IMR-90 (cell line): ENCODE results near the gene BTLA. TPM values are rescaled to one million over a fixed set of nuclear protein-coding genes. Genes with fewer than 3 reads are reported as not detected.

Experiments used
- ATAC-seq: fragments of 200-7000 bp; cut with Tn5 transposase; 2 replicates; pipeline ENCODE4 v1.9.1; 2020; ENCODE audit warnings: low read depth, mild to moderate bottlenecking, moderate library complexity
- BruUV-seq: library from RNA; stranded (reverse); fragments of 400-500 nt; replicated peaks from 2 replicates; lab custom pipeline; 2021; lab: Mats Ljungman, UMichigan
- CTCF ChIA-PET: fragments of 300-600 bp; formaldehyde crosslinking; extraction: SDS; loops from one replicate; lab custom pipeline; 2021; ENCODE audit warnings: antibody characterized with exemption; lab: Yijun Ruan, JAX
- POLR2A ChIA-PET: fragments of 300-600 bp; sonication (Branson Sonifier 250); formaldehyde crosslinking; loops from one replicate; lab custom pipeline; 2022; ENCODE audit warnings: antibody characterized with exemption; ENCODE audit not compliant: unreplicated experiment; lab: Charles Lee
- DNase-seq: peaks from one replicate; pipeline ENCODE4 v3.0.0; 2013
- H2AFZ ChIP-seq: replicated peaks from 2 replicates; pipeline ENCODE3; 2013; ENCODE audit warnings: low read length, mild to moderate bottlenecking; ENCODE audit not compliant: poor library complexity
- H2AK5ac ChIP-seq: 2 replicates; pipeline ENCODE4 v1.6.1; 2013; ENCODE audit warnings: low read depth, low read length, inconsistent platforms
- H2AK9ac ChIP-seq: replicated peaks from 2 replicates; pipeline ENCODE3; 2013; ENCODE audit warnings: mild to moderate bottlenecking, low read depth, low read length, moderate library complexity; ENCODE audit not compliant: poor library complexity
- H2BK120ac ChIP-seq: 2 replicates; pipeline ENCODE4 v1.6.1; 2013; ENCODE audit warnings: low read depth, low read length, inconsistent platforms
- H2BK15ac ChIP-seq: 3 replicates; pipeline ENCODE4 v1.6.1; 2013; ENCODE audit warnings: low read depth, low read length, inconsistent platforms
- H2BK20ac ChIP-seq: 2 replicates; pipeline ENCODE4 v1.6.1; 2013; ENCODE audit warnings: low read depth, mild to moderate bottlenecking, inconsistent platforms, low read length, moderate library complexity
- H2BK5ac ChIP-seq: 2 replicates; pipeline ENCODE4 v1.6.1; 2013; ENCODE audit warnings: mild to moderate bottlenecking, low read depth, low read length, inconsistent platforms; ENCODE audit not compliant: poor library complexity, severe bottlenecking
- H3K14ac ChIP-seq: replicated peaks from 2 replicates; pipeline ENCODE4 v1.6.1; 2013; ENCODE audit warnings: low read depth, low read length, inconsistent platforms
- H3K18ac ChIP-seq: 2 replicates; pipeline ENCODE4 v1.6.1; 2013; ENCODE audit warnings: low read depth, low read length, control low read depth
- H3K23ac ChIP-seq: 2 replicates; pipeline ENCODE4 v1.6.1; 2013; ENCODE audit warnings: low read depth, low read length, inconsistent platforms
- H3K27ac ChIP-seq: 2 replicates; pipeline ENCODE4 v1.5.1; 2013; ENCODE audit warnings: mild to moderate bottlenecking, control low read depth, low read length; ENCODE audit not compliant: insufficient read depth
- H3K27me3 ChIP-seq: 2 replicates; pipeline ENCODE4 v1.6.1; 2013; ENCODE audit warnings: low read length; ENCODE audit not compliant: control insufficient read depth, insufficient read depth
- H3K36me3 ChIP-seq: 2 replicates; pipeline ENCODE4 v1.6.1; 2013; ENCODE audit warnings: low read length, mixed read lengths; ENCODE audit not compliant: control insufficient read depth, insufficient read depth
- H3K4ac ChIP-seq: 2 replicates; pipeline ENCODE4 v1.6.1; 2013; ENCODE audit warnings: low read depth, low read length, inconsistent platforms
- H3K4me1 ChIP-seq: 2 replicates; pipeline ENCODE4 v1.6.1; 2013; ENCODE audit warnings: low read length, mixed read lengths; ENCODE audit not compliant: control insufficient read depth, insufficient read depth
- H3K4me2 ChIP-seq: 2 replicates; pipeline ENCODE4 v1.6.1; 2013; ENCODE audit warnings: low read depth, mild to moderate bottlenecking, control low read depth, low read length, moderate library complexity
- H3K4me3 ChIP-seq: 2 replicates; pipeline ENCODE4 v1.5.1; 2013; ENCODE audit warnings: low read depth, mild to moderate bottlenecking, control low read depth, low read length, moderate library complexity; ENCODE audit not compliant: insufficient read depth
- H3K56ac ChIP-seq: 2 replicates; pipeline ENCODE4 v1.6.1; 2013; ENCODE audit warnings: low read length, inconsistent platforms; ENCODE audit not compliant: insufficient read depth; ENCODE audit errors: extremely low read depth
- H3K79me1 ChIP-seq, 2 experiments: 2 replicates each; pipeline ENCODE4 v1.6.1; 2013; ENCODE audit warnings: low read length in 2 of 2, inconsistent platforms in 1 of 2, low read depth in 1 of 2
- H3K9ac ChIP-seq: 2 replicates; pipeline ENCODE4 v1.6.1; 2013; ENCODE audit warnings: low read depth, low read length, control low read depth
- H3K9me1 ChIP-seq: 2 replicates; pipeline ENCODE4 v1.6.1; 2013; ENCODE audit warnings: low read length, inconsistent platforms; ENCODE audit not compliant: insufficient read depth
- H3K9me3 ChIP-seq: 2 replicates; pipeline ENCODE4 v1.6.1; 2013; ENCODE audit warnings: low read length; ENCODE audit not compliant: control insufficient read depth, insufficient read depth
- H4K20me1 ChIP-seq: 2 replicates; pipeline ENCODE4 v1.6.1; 2013; ENCODE audit warnings: low read length, inconsistent platforms; ENCODE audit not compliant: insufficient read depth
- H4K5ac ChIP-seq: 2 replicates; pipeline ENCODE4 v1.6.1; 2013; ENCODE audit warnings: mild to moderate bottlenecking, low read depth, low read length, control low read depth
- H4K8ac ChIP-seq, 2 experiments: 2 replicates each; pipeline ENCODE4 v1.6.1; 2013; ENCODE audit warnings: low read depth in 2 of 2, low read length in 2 of 2, control low read depth in 1 of 2, inconsistent platforms in 1 of 2
- H4K91ac ChIP-seq: 2 replicates; pipeline ENCODE4 v1.6.1; 2013; ENCODE audit warnings: low read depth, low read length, inconsistent platforms; ENCODE audit not compliant: insufficient read depth
- CEBPB ChIP-seq: IDR thresholded peaks from 2 replicates; pipeline ENCODE4 v1.6.1; 2012; ENCODE audit warnings: low read depth, low read length, improper control_type of control experiment
- CHD1 ChIP-seq: IDR thresholded peaks from 2 replicates; pipeline ENCODE4 v1.6.1; 2012; ENCODE audit warnings: low read depth, low read length, improper control_type of control experiment
- CTCF ChIP-seq: conservative IDR thresholded peaks from 2 replicates; pipeline ENCODE4 v1.5.1; 2012; ENCODE audit warnings: mild to moderate bottlenecking, low read depth, low read length, improper control_type of control experiment
- ELK1 ChIP-seq: fragments of 150-350 bp; IDR thresholded peaks from 2 replicates; pipeline ENCODE4 v1.6.1; 2016; ENCODE audit warnings: low read depth, mild to moderate bottlenecking, low read length, moderate library complexity, borderline replicate concordance
- FOS ChIP-seq: fragments of 150-350 bp; IDR thresholded peaks from 2 replicates; pipeline ENCODE4 v1.6.1; 2016; ENCODE audit warnings: low read depth, low read length
- MAFK ChIP-seq: IDR thresholded peaks from 2 replicates; pipeline ENCODE4 v1.6.1; 2012; ENCODE audit warnings: low read depth, low read length, improper control_type of control experiment
- NFE2L2 ChIP-seq: fragments of 150-350 bp; IDR thresholded peaks from 2 replicates; pipeline ENCODE4 v1.6.1; 2016; ENCODE audit warnings: low read depth, mild to moderate bottlenecking, low read length
- RAD21 ChIP-seq: IDR thresholded peaks from 2 replicates; pipeline ENCODE4 v1.6.1; 2012; ENCODE audit warnings: low read length, improper control_type of control experiment
- RCOR1 ChIP-seq: IDR thresholded peaks from 2 replicates; pipeline ENCODE4 v1.6.1; 2012; ENCODE audit warnings: mild to moderate bottlenecking, low read length, improper control_type of control experiment; ENCODE audit not compliant: insufficient replicate concordance
- SMC3 ChIP-seq: fragments of 150-350 bp; IDR thresholded peaks from 2 replicates; pipeline ENCODE4 v1.6.1; 2016; ENCODE audit warnings: low read depth, mild to moderate bottlenecking, antibody characterized with exemption, low read length, moderate library complexity
- USF2 ChIP-seq: fragments of 150-350 bp; IDR thresholded peaks from 2 replicates; pipeline ENCODE4 v1.6.1; 2017; ENCODE audit warnings: mild to moderate bottlenecking, antibody characterized with exemption, low read length, low read depth
- WGBS, 2 experiments: methylation state at CpG; one replicate each; pipeline versions ENCODE4 v1.1.5 to v1.1.7; 2013; ENCODE audit warnings: missing lambda C conversion rate in 2 of 2; ENCODE audit not compliant: insufficient read length in 1 of 2; ENCODE audit errors: extremely low coverage in 2 of 2; 5-methylcytosine and 5-hydroxymethylcytosine counted together
- dilution Hi-C: fragments of 300-500 bp; cut with HindIII; formaldehyde crosslinking; loops from one replicate; pipeline ENCODE4 v1.14.3; 2018; ENCODE audit warnings: low sequenced_read_pairs; ENCODE audit not compliant: unreplicated experiment
- in situ Hi-C: fragments of 300-500 bp; cut with MboI; formaldehyde crosslinking; loops from 3 replicates; pipeline ENCODE4 v1.14.3; 2019; ENCODE audit warnings: low sequenced_read_pairs, inconsistent platforms, mixed read lengths
- intact Hi-C: fragments of 100-400 bp; cut with micrococcal nuclease; formaldehyde crosslinking; loops from 2 replicates; pipeline ENCODE4 v1.10.0; 2022
- polyA plus RNA-seq, 3 experiments: library from polyadenylated mRNA; depleted of rRNA; stranded (reverse); fragments of >200 nt; gene quantifications; 2 replicates each; pipeline ENCODE4 v1.2.3, GENCODE V29; 2012; ENCODE audit warnings: low replicate concordance in 1 of 3
- total RNA-seq: library from RNA; depleted of rRNA; stranded (reverse); fragments of >200 nt; gene quantifications from 2 replicates; pipeline ENCODE4 v1.2.3, GENCODE V29; 2012

The BTLA gene
- total and polyA plus RNA-seq, 2 of the 4 experiments (the other 2 are of a cell fraction), result not detected

GRCh38 chr3:112476346-112476745, 22.9 kb downstream of the BTLA start:
- no peaks in the 10 kb centered on the region for H3K9me3 ChIP-seq
- H3K18ac ChIP-seq, result no peak overlapping the region
- no peaks in the 10 kb centered on the region for H3K79me1 ChIP-seq
- H3K27me3 ChIP-seq, result no peaks in the 10 kb centered on the region; the same call in 1 of the 2 replicates
- no peak overlapping the region for H3K56ac ChIP-seq
- H3K9ac ChIP-seq, result no peak overlapping the region
- H2AK9ac ChIP-seq, result no peak overlapping the region
- H2AFZ ChIP-seq, result no peak overlapping the region
- H4K91ac ChIP-seq, result no peak overlapping the region
- intact Hi-C loops (no loop called here), in situ Hi-C loops (no loop called here), dilution Hi-C loops (no loop called here)
- H3K36me3 ChIP-seq, result no peaks in the 10 kb centered on the region
- no peak for DNase-seq
- H3K14ac ChIP-seq, result no peak overlapping the region
- no peak overlapping the region for H2BK20ac ChIP-seq
- no peak for ATAC-seq
- CTCF ChIA-PET, result no interaction called here
- POLR2A ChIA-PET, result no interaction called here
- no peak overlapping the region for H2BK5ac ChIP-seq
- H3K4me1 ChIP-seq, result no peaks in the 10 kb centered on the region
- no peak overlapping the region for H3K4me3 ChIP-seq
- no peak overlapping the region for H2AK5ac ChIP-seq
- H2BK15ac ChIP-seq, result no peak overlapping the region
- no peak overlapping the region for H3K27ac ChIP-seq
- no peak overlapping the region for H2BK120ac ChIP-seq
- no TSS peak for BruUV-seq
- no peak overlapping the region for H3K4me2 ChIP-seq
- H4K8ac ChIP-seq, result no peak overlapping the region
- H4K20me1 ChIP-seq, result no peaks in the 10 kb centered on the region
- H3K4ac ChIP-seq, result no peak overlapping the region
- no peak overlapping the region for H4K5ac ChIP-seq
- no peaks in the 10 kb centered on the region for H3K9me1 ChIP-seq
- no peak overlapping the region for H3K23ac ChIP-seq
- WGBS, 2 experiments, result no CpG with 5 or more reads among the region's 1 CpG
- TF ChIP-seq USF2 (no peak), CTCF (no peak), NFE2L2 (no peak), RCOR1 (no peak), RAD21 (no peak), SMC3 (no peak), FOS (no peak), MAFK (no peak), CHD1 (no peak), CEBPB (no peak), ELK1 (no peak)
